Measurements from ENCODE around the gene PARL.
A peak's percentile ranks its signal among the peaks of the same experiment; 100 is the strongest.

PARL gene

GRCh38 chr3:183914856-183915255, 30.2 kb upstream of the PARL start:
- H3K36me3 ChIP-seq (ENCODE audit: control insufficient read depth, insufficient read depth, low read length): no peaks in the 10 kb centered on the region
- peaks cover 70% of the 10 kb centered on the region for H3K4me1 ChIP-seq (ENCODE audit: control insufficient read depth, insufficient read depth, low read length)
- no peaks in the 10 kb centered on the region for H3K27me3 ChIP-seq (ENCODE audit: control insufficient read depth, insufficient read depth, low read length)
- H3K4me3 ChIP-seq (ENCODE audit: low read length): no peak overlapping the region
- H3K9me3 ChIP-seq (ENCODE audit: control insufficient read depth, low read length): no peaks in the 10 kb centered on the region
- H3K9ac ChIP-seq (ENCODE audit: low read length): peak overlapping the region; percentile 65

- no peaks in the 10 kb centered on the region for H3K9me3 ChIP-seq (ENCODE audit: control insufficient read depth, low read length)
- peaks cover 70% of the 10 kb centered on the region for H3K4me1 ChIP-seq (ENCODE audit: control insufficient read depth, insufficient read depth, low read length)
- no peaks in the 10 kb centered on the region for H3K27me3 ChIP-seq (ENCODE audit: control insufficient read depth, insufficient read depth, low read length)
- no peak overlapping the region for H3K4me3 ChIP-seq (ENCODE audit: low read length)
- H3K9ac ChIP-seq (ENCODE audit: low read length): peak overlapping the region; percentile 65
- H3K36me3 ChIP-seq (ENCODE audit: control insufficient read depth, insufficient read depth, low read length): no peaks in the 10 kb centered on the region
Measured at GRCh38 chr3:183913580-183913920, 28.9 kb upstream of the PARL start.

DNA sequence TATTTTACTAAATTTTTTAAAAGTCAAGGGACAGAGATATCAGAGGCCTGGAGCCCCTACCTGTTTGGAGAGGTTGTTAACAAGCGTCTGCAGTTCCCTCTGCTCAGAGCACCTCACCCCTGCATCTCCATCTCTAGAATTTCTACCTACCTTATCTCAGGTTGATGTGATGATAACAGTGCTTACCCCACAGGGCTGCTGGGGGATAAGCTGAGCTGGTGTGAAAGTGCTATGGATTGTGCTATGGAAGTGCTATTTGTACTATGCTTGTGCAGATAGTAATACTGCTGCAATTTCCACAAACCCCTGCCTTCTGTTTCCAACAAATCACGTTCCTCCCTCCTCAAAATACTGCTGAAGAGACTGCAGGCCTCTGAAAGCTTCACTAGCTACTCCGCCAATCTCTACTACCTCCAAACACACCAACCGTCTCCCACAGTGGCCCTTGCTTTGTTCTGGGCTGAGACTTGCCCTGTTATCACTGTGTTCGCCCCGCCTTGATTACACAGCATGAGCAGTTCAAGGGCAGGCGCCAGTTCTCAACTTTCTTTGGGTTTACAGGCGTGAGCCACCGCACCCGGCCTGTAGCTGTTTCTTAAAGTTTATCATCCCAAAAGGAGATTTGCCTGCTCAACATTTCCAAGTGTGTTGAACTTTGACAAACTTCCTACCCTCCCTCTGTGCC, 28.4 kb upstream of the PARL start:
- H3K4me3 ChIP-seq (ENCODE audit: low read length): no peak overlapping the region
- peak overlapping the region; percentile 46 for H3K9ac ChIP-seq (ENCODE audit: low read length)
- H3K27me3 ChIP-seq (ENCODE audit: control insufficient read depth, insufficient read depth, low read length): no peaks in the 10 kb centered on the region
- H3K36me3 ChIP-seq (ENCODE audit: control insufficient read depth, insufficient read depth, low read length): no peaks in the 10 kb centered on the region
- no peaks in the 10 kb centered on the region for H3K9me3 ChIP-seq (ENCODE audit: control insufficient read depth, low read length)
- peaks cover 70% of the 10 kb centered on the region for H3K4me1 ChIP-seq (ENCODE audit: control insufficient read depth, insufficient read depth, low read length)

DNA sequence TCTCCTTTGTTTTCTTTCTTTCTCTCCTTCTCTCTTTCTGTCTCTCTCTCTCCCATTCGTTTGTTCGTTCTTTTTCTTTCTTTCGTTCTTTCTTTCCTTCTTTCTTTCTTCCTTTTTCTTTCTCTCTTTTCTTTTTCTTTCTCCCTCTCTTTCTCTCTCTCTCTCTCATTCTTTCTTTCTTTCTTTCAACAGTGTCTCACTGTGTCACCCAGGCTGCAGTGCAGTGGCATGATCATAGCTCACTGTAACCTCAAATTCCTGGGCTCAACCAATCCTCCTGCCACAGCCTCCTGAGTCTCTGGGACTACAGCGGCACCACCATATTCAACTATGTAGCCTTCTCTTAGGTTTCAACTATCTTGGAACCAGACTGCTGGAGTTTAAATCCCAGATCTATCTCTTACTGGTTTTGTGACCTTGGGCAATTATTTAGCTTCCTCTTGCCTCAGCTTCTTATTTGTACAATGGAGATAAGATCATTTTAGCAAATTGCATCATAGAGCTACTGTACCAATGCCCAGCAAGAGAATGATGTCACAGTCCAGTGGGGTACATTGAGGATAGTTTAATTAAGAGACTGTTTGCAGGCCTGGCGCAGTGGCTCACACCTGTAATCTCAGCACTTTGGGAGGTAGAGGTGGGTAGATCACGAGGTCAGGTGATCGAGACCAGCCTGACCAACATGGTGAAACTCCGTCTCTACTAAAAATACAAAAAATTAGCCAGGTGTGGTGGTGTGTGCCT, 27.3 kb upstream of the PARL start:
- no peaks in the 10 kb centered on the region for H3K27me3 ChIP-seq (ENCODE audit: control insufficient read depth, insufficient read depth, low read length)
- no peak overlapping the region for H3K4me3 ChIP-seq (ENCODE audit: low read length)
- H3K9me3 ChIP-seq (ENCODE audit: control insufficient read depth, low read length): no peaks in the 10 kb centered on the region
- H3K4me1 ChIP-seq (ENCODE audit: control insufficient read depth, insufficient read depth, low read length): peaks cover 63% of the 10 kb centered on the region
- H3K9ac ChIP-seq (ENCODE audit: low read length): no peak overlapping the region
- no peaks in the 10 kb centered on the region for H3K36me3 ChIP-seq (ENCODE audit: control insufficient read depth, insufficient read depth, low read length)

DNA sequence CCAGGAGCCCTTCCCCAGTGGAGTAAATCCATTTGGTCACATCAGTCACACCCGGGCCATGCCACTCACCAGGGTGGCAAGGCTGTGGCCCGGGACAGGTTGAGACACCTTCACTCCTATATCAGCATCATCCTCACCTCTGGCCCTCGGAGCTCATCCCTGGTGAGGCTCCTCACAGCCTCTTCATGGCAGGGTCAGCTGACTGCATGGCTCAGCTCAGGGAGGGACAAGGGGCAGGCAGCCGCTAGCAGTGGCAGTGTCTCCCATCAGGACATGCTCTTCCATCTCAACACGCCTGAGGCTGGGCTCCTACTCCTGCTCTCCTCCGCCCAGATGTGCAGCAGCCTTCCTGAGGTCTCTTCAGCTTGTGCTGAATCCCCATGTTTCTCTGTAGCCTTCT, 26.4 kb upstream of the PARL start:
- H3K4me3 ChIP-seq (ENCODE audit: low read length): no peak overlapping the region
- no peaks in the 10 kb centered on the region for H3K27me3 ChIP-seq (ENCODE audit: control insufficient read depth, insufficient read depth, low read length)
- no peak overlapping the region for H3K9ac ChIP-seq (ENCODE audit: low read length)
- H3K36me3 ChIP-seq (ENCODE audit: control insufficient read depth, insufficient read depth, low read length): no peaks in the 10 kb centered on the region
- H3K9me3 ChIP-seq (ENCODE audit: control insufficient read depth, low read length): no peaks in the 10 kb centered on the region
- peaks cover 54% of the 10 kb centered on the region for H3K4me1 ChIP-seq (ENCODE audit: control insufficient read depth, insufficient read depth, low read length)

DNA sequence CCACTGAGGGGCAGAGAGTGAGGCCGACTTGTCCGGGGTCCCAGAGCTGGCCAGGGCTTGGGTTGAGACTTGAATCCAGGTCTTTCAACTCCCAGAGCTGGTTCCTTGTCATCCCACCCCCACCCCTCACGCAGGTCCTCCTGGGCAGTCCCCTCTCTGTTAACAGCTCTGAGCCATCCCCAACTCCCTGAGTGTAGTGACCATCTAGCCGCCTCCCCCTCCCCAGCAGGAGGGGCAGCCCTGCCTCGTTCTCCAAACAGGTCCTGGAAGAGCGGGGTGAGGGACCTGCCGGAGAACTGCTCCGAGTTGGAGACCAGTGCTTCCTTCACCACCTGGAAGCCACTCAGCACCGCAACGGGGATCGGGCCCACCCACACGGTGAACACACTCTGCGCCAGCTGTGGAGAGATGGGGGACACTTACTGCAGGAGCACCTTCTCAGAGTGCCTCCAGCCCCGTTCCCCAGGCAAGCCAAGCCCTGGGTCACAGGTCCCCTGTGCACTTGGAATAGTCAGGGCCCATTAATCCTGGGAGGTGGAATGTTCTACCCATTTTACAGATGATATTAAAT, 24.4 kb upstream of the PARL start:
- Histone ChIP-seq H3K4me3 (ENCODE audit: low read length) (no peak overlapping the region), H3K9me3 (ENCODE audit: control insufficient read depth, low read length) (no peaks in the 10 kb centered on the region), H3K9ac (ENCODE audit: low read length) (no peak overlapping the region), H3K4me1 (ENCODE audit: control insufficient read depth, insufficient read depth, low read length) (peaks cover 46% of the 10 kb centered on the region), H3K27me3 (ENCODE audit: control insufficient read depth, insufficient read depth, low read length) (no peaks in the 10 kb centered on the region), H3K36me3 (ENCODE audit: control insufficient read depth, insufficient read depth, low read length) (no peaks in the 10 kb centered on the region)

DNA sequence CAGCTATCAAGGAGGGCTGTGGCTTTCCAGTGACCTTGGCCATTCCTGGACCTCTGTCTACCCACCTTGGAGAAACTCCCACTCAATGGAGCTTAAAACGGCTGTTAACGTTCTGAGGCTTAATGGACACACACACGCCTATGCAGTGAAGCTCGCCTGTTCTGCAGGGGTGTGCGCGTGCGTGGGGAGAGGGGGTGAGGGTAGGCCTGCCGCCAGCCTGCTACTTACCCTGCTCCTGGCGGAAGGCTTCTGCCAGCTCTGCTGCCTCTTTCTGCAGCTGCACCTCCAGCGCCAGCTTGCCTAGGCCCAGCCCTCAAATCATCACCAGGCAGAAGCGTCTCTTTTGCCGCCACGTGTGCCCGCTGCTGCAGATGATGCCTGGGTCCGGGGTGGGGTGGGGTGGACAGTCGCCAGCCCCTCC, 23.2 kb upstream of the PARL start:
- no peaks in the 10 kb centered on the region for H3K27me3 ChIP-seq (ENCODE audit: control insufficient read depth, insufficient read depth, low read length)

GRCh38 chr3:183907176-183907575, 22.5 kb upstream of the PARL start:
- peaks cover 28% of the 10 kb centered on the region for H3K4me1 ChIP-seq (ENCODE audit: control insufficient read depth, insufficient read depth, low read length)
- H3K27me3 ChIP-seq (ENCODE audit: control insufficient read depth, insufficient read depth, low read length): no peaks in the 10 kb centered on the region
- H3K9me3 ChIP-seq (ENCODE audit: control insufficient read depth, low read length): no peaks in the 10 kb centered on the region
- no peak overlapping the region for H3K4me3 ChIP-seq (ENCODE audit: low read length)
- H3K9ac ChIP-seq (ENCODE audit: low read length): no peak overlapping the region
- H3K36me3 ChIP-seq (ENCODE audit: control insufficient read depth, insufficient read depth, low read length): no peaks in the 10 kb centered on the region

More for the DNA sequence above, 23.2 kb upstream of the PARL start:
- Histone ChIP-seq H3K36me3 (ENCODE audit: control insufficient read depth, insufficient read depth, low read length) (no peaks in the 10 kb centered on the region), H3K4me1 (ENCODE audit: control insufficient read depth, insufficient read depth, low read length) (peaks cover 36% of the 10 kb centered on the region), H3K9me3 (ENCODE audit: control insufficient read depth, low read length) (no peaks in the 10 kb centered on the region), H3K4me3 (ENCODE audit: low read length) (no peak overlapping the region), H3K9ac (ENCODE audit: low read length) (no peak overlapping the region)

DNA sequence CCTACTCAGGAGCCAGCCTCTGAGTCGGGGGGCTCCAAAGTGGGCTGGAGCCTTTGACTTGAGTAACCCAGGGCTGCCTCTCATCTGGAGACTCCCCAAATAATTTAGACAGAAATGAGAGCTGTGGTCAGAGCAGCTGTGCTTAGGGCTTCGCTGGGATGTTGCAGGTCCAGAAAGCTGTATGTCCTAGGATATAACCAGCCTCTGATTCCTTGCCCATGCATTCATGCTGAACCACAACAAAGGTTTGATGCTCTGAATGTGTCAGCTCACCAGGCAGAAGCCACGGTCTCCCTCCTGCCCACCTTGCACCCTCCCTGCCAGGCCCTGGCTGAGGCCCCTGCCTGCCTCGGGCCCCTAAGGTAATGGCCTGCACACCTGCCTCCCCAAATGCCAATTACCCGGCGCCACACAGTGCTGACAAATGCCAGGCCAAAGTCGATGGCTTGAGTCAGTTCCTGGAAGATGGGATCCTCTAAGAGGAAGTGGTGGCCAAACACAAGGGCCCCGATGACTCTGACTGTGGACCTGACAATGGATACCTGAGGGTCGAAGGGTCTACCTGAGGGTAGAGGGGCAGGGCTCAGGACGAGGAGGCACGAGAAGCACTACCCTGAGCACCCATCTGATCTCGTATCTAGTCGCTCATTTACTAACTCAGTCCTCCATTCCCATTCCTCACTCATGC, 21.7 kb upstream of the PARL start:
- Histone ChIP-seq H3K36me3 (ENCODE audit: control insufficient read depth, insufficient read depth, low read length) (no peaks in the 10 kb centered on the region), H3K4me3 (ENCODE audit: low read length) (no peak overlapping the region), H3K9ac (ENCODE audit: low read length) (no peak overlapping the region), H3K27me3 (ENCODE audit: control insufficient read depth, insufficient read depth, low read length) (no peaks in the 10 kb centered on the region), H3K4me1 (ENCODE audit: control insufficient read depth, insufficient read depth, low read length) (peaks cover 22% of the 10 kb centered on the region), H3K9me3 (ENCODE audit: control insufficient read depth, low read length) (no peaks in the 10 kb centered on the region)

DNA sequence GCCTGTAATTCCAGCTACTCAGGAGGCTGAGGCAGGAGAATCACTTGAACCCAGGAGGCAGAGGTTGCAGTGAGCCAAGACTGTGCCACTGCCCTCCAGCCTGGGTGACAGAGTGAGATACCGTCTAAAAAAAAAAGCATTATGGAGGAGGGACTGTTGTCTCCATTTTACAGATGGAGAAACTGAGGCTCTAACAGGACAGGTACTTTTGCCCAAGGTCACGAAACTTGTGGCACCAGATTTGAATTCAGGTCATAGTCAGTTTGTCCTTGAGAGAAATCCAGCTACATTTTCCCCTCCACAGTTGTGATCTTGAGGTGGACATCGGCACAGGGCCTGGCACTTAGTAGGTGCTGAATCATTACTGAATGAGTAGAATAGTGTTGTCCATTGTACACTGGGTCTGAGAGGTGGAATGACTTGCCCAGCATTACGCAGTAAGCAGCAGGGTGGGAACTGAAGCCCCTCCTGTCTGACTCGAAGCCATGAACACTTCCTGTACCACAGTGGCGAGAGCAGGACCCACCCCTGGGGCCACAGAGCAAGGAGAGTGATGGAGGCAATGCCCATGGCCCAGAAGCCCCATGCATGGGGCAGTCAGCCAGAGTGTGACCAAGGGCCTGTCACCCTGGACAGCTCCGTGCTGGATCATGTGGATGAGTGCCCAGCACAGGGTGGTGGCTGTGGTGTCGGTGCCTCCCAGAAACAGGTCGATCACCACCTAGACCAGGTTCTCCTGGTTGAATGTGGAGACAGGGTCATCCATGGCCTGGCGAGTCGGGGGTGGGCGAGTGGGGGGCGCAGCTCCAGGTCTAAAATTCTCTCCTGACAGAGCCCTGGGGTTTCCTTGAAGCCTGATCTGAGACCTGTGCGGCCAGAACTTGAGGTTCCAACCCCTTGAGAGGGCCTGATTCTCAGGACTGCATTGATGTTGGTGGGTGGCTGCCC, 20.4 kb upstream of the PARL start:
- Histone ChIP-seq H3K4me3 (ENCODE audit: low read length) (no peak overlapping the region), H3K9ac (ENCODE audit: low read length) (no peak overlapping the region), H3K36me3 (ENCODE audit: control insufficient read depth, insufficient read depth, low read length) (no peaks in the 10 kb centered on the region), H3K9me3 (ENCODE audit: control insufficient read depth, low read length) (no peaks in the 10 kb centered on the region), H3K4me1 (ENCODE audit: control insufficient read depth, insufficient read depth, low read length) (peaks cover 9% of the 10 kb centered on the region), H3K27me3 (ENCODE audit: control insufficient read depth, insufficient read depth, low read length) (no peaks in the 10 kb centered on the region)

- Histone ChIP-seq H3K36me3 (ENCODE audit: control insufficient read depth, insufficient read depth, low read length) (no peaks in the 10 kb centered on the region), H3K9ac (ENCODE audit: low read length) (no peak overlapping the region), H3K4me3 (ENCODE audit: low read length) (no peak overlapping the region), H3K27me3 (ENCODE audit: control insufficient read depth, insufficient read depth, low read length) (no peaks in the 10 kb centered on the region), H3K4me1 (ENCODE audit: control insufficient read depth, insufficient read depth, low read length) (peaks cover 7% of the 10 kb centered on the region), H3K9me3 (ENCODE audit: control insufficient read depth, low read length) (no peaks in the 10 kb centered on the region)
Measured at GRCh38 chr3:183898028-183898431, 13.3 kb upstream of the PARL start.

Measured in mucosa of stomach (tissue), 1 donor.